GM19238 (cell line): ENCODE data around the gene SUB1.
"Not testable (repeated sequence)": the region's sequence is repeated elsewhere in the genome, so short reads cannot be mapped to it uniquely, and the experiment has no call there.

Experiments used
- DNase-seq: peaks from one replicate; pipeline ENCODE4 v3.0.0; 2011; ENCODE audit warnings: low spot score; ENCODE audit not compliant: insufficient read length

SUB1 gene

DNA sequence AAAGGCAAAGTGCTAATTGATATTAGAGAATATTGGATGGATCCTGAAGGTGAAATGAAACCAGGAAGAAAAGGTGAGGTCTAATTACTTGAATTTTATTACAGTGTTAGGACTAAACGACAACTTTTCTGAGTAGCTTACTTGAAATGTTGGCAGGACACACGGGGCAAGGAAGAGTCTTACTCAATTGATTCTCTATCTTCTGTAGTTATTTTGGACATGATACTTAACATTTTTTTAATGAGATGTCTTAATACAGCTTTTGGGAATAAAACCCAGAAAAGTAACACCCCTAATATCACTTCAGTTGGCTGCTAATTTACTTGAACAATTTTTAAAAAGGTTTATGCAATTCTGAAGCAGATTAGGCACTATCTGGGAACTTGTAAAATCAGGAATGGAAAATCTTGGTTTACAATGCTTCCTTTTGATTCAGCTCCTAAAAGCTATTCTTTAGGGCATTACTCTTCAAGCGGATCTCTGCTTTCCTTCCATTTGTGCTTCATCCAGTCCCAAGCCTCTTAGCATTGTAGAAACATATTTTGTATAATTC is 13.7 kb downstream of the SUB1 start:
- no peak for DNase-seq

DNA sequence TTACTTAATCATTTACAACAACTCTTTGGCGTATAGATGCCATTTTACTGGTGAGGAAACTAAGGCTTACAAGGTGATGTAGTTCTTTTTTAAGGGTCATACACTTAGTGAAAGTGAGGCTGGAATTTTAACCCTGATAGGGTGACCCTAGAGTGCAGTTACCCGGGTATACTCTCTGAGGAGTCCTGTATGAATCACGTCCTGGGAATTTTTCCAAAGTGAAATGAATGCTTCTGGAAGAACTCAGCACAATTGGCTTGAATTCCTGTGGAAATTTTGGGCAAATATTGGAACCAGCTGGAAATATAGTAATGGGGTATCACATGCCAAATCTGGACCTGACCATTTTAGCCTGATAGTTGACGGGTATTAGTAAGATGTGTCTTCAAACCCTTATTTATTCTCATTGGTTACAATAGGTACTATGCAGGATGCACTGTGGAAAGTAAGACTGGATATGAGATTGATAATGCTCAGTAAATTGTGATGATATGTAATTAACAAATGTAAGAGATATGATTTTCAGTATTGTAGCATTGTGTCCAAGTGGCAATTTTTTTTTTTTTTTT is 14.8 kb downstream of the SUB1 start:
- DNase-seq, result no peak

DNA sequence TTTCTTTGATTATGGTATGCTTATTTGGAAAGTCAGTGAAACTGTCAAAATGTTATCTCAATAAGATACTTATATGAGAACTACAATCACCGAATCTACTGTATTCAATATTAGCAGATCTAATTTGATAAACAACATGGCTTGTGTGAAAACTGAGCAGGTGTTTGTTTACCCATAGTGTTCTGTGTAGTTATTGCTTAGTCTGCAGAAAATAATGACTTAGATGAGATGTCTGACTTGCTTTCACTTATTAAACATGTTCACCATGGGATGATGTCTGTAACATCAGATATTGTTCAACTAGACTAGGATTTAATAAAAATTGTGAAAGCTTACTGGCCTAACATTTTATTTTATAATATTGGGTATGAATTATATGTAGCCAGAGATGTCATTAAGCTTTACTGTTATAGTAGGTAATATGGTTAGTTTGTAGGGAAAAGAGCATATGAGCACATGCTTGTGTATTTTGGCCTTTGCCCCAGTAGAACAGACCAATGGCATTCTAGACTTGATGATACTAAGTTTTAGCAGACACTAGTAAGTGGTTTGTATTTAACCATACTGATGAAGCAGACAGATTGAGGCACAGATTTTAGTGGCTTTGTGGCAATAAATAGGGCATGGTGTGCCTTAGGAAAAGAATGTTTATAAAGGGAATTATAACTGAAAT is 16.4 kb downstream of the SUB1 start:
- DNase-seq, result no peak

DNA sequence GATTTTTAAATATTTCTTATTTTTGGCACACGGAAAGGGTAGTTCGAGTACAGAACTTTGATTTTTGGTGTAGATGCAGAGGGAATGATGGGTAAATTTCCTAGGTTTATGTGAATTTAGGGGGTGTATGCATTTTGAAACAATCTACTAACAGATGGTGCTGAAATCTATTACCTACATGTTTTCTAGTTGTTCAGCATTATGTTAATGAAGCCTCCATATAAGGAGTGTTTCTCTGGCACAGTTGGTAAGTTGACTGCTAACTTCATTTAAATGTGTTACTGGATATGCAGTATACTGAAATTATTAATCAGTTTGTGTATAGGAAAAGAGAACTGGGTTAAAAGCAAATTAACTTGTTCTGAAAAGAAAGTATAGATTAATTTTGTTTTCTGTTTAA is 17.5 kb downstream of the SUB1 start:
- no peak for DNase-seq

DNA sequence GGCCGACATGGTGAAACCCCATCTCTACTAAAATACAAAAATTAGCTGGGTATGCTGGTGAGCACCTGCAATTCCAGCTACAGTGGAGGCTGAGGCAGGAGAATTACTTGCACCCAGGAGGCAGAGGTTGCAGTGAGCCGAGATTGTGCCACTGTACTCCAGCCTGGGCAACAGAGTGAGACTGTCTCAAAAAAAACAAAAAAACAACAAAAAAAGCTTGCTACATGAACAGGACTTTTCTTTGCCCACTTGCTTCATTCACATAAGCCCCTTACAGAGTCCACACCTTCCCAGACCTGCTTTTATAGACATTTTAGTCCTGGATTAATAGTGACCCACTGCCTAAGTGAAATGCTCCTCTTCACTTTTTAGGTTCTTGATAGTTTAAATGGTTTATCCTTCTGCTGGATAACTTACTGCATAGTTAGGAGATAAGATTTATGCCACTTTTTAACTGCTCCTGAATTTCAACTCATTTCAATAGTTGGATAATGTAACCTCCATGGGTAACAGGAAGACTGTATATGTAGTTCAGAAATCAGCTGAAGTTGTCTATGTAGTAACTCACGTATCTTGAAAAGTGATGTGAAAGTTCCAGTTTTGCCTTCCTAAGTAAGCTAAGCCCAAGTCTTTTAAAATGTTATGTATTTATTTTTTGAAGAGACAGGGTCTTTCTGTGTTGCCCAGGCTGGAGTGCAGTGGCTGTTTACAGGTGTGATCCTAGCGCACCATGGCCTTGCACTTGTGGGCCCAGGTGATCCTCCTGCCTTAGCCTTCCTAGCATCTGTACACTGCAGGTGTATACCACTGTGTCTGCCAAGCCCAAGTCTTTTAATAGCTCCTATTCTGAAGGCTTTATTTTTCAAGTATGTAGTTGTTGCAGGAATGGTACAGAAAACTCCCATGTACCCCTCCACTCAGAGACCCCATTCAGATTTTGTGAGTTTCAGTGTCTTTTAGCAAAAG is 19.7 kb downstream of the SUB1 start:
- DNase-seq, result no peak

DNA sequence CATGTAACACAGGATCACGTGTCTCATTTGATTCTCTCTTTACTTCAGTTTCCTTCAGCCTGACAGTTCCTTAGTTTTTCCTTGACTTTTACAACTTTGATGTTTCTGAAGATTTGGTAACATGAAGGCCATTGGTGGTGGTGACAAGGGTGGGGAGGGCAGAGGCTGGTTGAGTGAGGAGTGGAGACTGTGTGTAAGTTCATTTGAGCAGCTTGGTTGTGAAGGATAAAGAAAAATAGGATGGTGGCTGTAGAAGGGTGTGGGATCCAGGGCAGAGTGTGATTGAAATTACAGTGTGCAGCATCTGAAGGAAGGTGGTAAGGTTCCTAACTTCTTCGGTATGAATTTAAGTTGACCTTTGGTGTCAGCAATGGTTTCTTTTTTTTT is 20.4 kb downstream of the SUB1 start:
- DNase-seq, result no peak

DNA sequence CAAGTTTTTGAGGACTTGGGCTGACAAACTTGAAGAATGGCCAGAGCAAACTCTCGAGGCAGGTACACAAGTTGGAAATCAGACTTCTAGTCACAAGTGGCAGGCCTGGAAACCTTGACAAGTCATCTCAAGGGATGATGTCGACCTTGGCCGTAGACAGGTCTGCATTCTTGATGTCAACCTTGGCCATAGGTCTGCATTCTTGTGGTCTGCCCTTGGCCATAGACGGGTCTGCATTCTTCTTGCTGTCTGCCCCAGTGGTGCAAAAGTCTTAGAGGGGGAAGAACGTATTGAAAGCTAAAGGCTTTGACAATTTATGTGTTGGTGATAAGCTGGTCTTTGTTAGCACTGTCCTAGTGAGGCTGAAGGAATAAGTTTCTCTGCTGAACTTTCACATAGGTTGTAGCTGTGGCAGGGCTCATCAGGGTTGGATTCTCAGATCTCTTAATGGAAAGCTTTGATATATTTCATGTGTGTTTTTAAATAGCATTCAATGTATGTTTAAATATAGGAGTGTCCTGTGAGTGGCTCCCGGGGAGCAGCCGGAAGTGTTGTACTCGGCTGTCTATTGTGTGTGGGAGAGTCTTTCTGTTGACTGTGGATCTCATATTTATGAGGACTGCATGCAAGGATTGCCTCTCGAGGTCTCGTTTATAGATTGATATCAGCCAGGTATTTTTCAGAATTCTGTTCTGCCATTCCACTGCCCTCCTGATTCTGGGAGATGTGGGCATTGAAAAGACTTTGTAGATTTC is 27.0 kb downstream of the SUB1 start:
- DNase-seq, result no peak

DNA sequence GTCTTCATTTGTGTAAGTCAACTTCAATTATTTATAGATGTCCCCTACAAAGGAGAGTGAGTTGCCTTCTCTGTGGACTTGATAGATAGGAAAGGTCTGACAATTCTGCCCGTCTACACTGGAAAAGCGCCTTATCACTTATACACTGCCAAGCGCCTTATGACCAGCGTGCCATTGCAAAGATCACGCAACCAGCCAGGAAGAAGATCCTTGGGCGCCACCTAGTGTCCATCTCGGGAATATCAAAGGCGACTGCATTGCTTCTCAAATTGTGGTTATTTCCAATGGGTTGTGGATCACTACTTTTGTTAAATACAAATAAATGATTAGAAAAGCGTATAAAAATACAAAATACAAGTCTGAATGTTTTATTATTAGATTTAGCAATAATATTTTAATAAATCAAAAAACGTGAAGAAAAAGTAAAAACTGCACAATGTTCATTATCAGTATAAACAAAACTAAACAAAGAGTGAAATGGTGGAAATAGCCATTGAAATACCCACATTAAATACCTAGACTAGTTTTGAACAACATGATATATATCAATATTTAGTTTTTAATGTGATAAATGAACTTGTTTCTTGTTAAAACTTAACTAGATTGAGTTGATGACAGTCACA is 27.8 kb downstream of the SUB1 start:
- DNase-seq, result peak; percentile 54

DNA sequence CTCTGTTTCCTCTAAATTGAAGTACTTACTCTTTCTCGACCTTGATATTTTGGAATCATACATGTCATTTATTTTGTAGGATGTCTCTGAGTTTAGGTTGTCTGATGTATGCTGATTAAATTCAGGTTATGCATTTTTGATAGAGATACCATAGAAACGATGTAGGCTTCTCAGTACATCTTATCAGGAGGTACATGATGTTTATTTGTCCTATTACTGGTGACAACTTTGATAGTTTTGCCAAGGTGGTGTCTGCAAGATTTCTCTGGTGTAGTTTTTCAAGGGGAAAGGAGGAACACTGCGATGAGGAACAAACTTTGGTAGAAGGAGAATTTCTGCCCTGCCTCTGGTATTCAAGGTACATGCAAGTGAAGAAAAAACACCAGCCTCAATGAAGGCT is 29.9 kb downstream of the SUB1 start:
- DNase-seq, result no peak

DNA sequence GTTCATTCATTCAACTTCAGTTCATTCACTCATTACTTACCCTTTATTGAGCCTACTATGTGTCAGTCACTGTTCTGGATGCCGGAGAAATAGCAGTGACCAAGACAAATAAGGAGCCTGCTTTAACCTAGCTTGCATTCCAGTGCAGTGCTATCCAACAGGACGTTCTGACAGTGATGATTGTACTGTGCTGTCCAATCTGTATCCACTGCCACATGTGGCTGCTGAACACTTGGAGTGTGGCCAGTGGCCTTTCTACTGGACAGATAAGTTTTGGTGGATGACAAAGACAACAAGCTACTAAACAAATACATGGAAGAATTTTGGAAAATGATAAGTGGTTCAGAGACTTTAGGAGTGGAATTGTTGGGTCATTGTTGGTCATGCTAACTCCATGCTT is 33.6 kb downstream of the SUB1 start:
- DNase-seq, result no peak

DNA sequence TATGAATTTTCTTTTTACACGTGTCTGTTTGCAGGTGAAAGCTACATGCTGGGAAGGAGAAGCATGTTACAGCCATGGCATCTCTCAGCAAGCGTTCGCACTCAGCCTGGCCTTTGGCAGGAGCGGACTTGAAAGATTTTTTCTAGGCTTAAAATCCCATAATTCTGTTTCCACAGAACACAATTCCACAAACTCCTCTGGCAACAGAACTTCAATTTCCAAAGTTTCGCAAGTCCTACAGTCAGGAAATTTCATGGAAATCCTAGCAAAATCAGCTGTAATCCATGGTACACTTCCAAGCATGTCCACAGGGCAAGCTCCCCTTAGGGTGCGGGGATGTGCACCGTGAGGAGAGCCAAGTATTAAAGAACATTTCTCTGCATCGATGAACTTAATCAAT is 35.9 kb downstream of the SUB1 start:
- DNase-seq, result no peak

DNA sequence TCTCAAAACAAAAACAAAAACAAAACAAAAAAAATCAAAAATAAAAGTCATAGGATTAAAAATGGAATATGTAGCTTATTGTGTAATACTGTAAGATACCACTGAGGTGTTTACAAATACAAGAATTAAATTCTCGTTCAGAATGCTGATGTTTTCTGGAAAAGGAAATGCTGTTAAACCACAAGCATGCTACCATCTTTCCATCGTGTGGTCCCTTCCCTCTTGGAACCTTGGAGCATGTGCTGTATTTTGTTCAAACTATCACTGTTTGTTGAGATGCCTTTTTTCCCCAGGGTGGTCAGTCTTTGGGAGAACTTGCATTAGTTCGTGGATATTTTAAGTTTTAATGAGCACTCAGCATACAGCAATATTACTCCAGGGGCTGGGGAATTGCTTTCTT is 39.7 kb downstream of the SUB1 start:
- no peak for DNase-seq

DNA sequence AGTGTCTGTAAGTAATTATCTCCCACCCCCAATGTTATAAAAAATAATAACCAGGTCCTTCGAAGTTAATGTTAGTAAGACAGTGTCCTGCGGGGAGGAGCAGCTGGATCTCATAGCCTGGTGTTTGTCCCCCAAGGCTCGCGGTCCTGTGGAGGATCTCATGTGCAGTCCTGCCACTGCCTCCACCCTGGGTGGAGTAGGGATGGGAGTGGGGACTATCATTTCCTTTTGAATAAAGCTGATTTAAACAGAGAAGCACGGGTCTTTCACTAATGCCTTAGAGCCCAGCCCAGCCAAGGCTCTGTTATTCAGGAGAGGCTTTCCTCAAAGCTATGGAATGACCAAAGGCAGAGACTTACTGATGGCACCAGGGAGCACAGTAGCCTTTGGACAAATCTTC is 40.2 kb downstream of the SUB1 start:
- no peak for DNase-seq

DNA sequence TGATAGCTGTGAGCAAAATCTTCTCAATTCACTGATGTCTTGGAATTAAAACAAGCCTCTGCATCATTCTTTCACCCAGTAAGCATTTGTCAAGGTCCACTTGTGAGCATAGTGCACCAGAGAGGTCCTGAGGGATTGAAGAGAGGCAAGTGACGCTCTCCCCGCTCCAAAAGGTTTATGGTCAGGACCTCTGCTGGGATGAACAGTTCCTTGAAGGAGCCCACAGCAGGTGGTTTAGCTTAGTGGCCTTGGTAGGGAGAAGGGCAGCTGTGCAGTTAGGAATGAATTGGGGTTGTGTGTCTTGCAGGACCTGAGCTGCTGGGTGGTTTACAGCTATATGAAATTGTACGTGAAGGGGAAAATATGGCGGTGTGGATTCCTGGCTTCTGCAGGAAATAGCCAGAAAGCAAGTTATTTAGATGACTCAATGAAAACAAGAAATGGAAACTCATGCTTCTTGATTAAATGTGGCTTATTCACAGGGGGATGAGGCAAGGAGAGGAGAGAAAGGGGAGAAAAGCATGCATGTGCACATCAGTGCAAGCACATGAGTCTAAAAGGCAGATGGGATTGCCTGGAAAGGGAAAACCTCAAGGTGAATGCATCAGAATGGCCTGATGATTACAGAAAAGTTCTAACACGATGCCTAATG is 42.0 kb downstream of the SUB1 start:
- no peak for DNase-seq

DNA sequence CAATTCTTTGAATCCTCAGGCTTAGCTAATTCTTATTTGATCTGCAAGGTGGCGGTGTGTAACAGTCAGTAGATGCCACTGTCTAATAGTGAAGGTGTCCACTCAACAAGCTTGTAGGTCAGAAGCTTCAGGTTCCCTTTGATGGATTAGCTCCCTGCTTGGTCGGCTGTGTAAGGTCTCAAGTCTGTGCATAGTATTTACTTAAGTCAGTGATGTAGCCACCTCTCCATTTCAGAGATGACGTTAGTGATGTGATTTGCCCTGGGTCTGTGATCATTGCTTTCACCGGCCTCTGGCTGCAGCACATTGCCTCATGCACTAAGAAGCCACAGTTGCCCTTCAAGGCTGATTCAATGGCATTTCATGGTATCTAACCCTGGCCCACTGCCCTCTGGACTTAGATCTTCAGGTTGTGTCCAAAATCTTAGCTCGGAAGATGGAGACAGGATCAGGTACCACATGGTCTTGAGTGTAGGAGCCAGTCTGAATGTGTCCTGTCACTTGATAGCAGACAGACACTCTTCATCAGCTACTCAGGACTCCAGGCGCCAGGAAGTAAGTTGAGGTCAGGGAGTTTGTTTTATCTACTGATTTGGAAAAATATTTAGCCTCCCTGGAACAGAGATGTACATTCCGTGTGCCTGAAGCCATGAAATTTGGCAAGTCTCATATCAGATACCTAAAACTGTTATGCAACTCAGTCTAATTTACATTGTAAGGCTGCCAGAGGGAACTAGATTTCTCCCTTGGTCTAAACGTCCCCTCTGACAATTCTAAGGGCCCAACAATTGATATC is 42.9 kb downstream of the SUB1 start:
- DNase-seq, result no peak

DNA sequence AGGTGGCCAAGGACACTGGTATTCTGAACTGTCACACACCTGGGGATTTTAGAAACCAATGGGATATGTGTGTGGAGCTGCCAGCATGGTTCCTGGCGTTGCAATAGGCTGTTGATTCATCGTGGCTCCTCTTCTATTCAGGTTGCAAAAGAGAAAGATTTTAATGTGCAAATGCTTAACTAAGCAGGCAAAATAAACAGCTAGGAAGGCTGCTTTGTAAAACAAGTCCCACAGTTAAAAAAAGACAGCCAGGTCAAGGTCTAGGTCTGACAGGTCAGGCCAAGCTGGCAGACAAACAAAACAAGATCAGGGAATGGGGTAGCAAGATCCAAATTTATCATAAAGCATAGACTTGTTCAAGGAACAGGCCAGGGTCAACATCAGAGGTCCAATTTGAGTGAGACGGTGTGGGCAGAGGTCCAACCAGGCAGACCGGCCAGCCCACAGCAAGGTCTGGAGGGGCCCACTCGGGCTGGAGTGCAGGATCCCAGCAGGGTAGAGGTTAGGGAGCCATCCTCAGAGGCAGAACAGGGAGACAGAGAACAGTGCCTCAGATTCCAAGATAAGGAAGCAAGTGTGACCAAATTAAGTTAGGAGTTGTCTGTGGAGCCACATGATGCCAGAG is 45.6 kb downstream of the SUB1 start:
- DNase-seq, result no peak

DNA sequence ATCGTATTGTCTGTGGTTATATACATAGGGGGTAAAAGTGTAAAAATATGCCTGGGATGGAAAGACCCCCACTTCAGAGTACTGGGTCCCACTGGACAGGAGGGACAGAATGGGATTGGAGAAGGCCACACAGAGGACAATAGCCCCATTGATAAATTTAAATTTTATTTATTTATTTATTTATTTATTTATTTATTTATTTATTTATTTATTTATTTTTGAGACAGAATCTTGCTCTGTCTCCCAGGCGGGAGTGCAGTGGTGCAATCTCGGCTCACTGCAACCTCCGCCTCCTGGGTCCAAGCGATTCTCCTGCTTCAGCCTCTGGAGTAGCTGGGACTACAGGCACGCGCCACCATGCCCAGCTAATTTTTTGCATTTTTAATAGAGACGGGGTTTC is 47.7 kb downstream of the SUB1 start:
- DNase-seq, result not testable (repeated sequence)

DNA sequence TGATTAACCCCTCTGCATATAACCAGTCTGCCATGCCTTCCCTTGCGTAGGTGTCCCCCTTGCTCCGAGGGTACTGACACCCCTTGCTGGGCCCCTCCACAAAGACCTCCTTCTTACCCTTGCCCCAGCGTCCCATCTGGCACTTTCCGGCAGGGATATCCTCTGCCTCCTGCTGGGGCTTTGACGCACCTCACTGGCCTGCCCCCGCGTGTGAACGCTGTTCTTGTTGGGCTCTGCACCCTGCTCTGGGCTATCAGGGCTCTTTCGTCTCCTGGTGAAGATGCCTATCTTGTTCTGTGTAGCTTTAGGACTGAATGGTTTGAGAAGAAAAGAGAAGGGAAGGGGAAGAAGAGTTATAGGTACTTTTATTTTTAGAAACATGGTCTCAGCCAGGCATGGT is 53.0 kb downstream of the SUB1 start:
- no peak for DNase-seq

DNA sequence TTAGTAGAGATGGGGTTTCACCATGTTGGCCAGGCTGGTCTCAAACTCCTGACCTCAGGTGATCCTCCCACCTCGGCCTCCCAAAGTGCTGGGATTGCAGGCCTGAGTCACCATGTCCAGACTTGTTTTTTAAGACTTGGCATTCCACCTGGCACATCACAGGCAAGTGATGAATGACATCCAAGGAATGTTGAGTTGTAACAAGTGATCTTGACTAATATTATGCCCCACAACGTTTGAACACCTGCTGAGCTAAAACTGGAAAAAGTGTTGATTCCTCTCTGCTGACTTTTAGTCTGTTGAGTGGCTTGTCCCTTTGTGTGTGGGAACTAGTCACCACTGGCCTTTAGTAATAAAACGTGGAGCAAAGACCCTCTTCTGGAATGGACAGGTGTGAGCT is 54.6 kb downstream of the SUB1 start:
- DNase-seq, result no peak
